Skeletal muscle cell (primary cell): ENCODE results near the gene BCL3.
"Not testable (repeated sequence)": the region's sequence is repeated elsewhere in the genome, so short reads cannot be mapped to it uniquely, and the experiment has no call there.

ENCODE experiments used
- DNase-seq: peaks from one replicate; pipeline ENCODE4 v3.0.0-alpha.2; 2010; ENCODE audit warnings: low read depth
- H3K4me3 ChIP-seq: 2 replicates; pipeline ENCODE4 v1.5.1; 2011; ENCODE audit warnings: low read depth, mild to moderate bottlenecking, control low read depth, low read length, moderate library complexity

Gene BCL3

DNA sequence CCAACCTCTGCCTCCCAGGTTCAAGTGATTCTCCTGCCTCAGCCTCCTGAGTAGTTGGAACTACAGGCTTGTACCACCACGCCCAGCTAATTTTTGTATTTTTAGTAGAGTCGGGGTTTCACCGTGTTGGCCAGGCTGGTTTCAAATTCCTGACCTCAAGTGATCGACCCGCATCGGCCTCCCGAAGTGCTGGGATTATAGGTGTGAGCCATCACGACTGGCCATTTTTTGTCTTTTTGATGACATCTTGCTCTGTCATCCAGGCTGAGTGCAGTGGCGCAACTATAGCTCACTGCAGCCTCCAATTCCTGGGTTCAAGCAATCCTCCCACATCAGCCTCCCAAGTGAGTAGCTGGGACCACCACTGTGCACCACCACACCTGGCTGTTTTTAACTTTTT, 28.1 kb upstream of the BCL3 start:
- not testable (repeated sequence) for DNase-seq, H3K4me3 ChIP-seq

DNA sequence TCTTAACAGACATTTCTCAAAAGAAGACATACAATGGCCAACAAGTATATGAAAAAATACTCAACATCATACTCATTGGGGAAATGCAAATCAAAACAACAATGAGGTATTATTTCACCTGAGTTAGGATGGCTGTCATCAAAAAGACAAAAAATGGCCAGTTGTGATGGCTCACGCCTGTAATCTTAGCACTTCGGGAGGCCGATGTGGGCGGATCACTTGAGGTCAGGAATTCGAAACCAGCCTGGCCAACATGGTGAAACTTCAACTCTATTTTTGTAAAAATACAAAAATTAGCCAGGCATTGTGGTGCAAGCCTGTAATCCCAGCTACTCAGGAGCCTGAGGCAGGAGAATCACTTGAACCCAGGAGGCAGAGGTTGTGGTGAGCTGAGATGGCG, 27.6 kb upstream of the BCL3 start:
- no peak overlapping the region for H3K4me3 ChIP-seq
- DNase-seq = no peak

DNA sequence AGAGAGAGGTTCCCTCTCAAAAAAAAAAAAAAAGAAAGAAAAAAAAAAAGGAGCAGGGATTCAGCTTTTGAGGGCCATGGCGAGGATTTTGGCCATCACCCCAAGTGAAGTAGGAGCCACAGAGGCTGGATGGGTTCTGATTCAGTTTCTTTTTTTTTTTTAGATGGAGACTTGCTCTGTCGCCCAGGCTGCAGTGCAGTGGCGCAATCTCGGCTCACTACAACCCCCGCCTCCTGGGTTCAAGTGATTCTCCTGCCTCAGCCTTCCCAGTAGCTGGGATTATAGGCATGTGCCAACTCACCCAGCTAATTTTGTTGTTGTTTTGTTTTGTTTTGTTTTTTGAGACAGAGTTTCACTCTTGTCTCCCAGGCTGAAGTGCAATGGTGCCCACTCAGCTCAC, 27.1 kb upstream of the BCL3 start:
- DNase-seq, H3K4me3 ChIP-seq: not testable (repeated sequence)

DNA sequence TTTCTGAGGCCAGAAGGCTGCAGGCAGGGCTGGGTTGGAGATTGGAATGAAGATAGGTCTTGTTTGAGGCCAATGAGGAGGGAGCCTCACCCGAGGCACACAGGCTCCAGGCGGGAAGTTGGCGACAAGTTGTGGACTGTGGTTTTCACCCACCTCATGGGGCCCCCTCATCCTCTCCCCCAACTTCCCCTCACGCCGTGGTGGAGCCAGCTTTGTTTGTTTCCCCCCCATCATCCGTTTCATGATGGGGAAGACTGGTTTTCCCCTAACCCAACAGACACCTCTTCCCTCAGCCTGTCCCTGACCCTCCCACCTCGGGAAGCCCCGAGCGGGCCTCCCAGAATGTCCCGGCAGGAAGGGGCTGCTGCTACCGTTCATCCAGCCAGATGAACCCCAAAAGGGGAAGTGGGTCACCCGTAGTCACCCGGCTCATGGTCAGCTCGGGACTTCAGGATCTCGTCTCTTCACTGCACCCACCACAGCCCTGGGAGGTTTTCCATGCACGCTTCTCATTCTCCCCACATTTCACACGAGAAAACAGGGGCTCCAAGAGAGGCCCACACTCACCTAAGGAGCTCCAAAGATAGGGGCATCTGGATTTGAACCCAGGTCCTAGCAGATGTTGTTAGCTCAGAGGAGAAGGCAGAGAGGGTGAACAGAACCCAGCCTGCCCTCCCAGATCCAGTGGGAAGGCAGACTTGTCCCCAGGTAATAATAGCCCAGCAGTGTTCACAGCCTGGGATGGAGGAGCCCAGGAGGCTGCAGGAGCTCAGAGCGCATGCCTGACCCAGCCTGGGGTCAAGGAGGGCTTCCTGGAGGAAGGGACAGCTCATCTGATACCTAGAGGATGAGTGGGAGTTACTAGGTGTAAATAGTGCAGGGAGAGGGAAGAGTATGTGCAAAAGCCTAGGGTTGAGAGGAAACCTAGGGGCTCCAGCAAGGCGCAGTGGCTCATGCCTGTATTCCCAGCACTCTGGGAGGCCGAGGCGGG, 26.1 kb upstream of the BCL3 start:
- no peak for DNase-seq
- H3K4me3 ChIP-seq = no peak overlapping the region

DNA sequence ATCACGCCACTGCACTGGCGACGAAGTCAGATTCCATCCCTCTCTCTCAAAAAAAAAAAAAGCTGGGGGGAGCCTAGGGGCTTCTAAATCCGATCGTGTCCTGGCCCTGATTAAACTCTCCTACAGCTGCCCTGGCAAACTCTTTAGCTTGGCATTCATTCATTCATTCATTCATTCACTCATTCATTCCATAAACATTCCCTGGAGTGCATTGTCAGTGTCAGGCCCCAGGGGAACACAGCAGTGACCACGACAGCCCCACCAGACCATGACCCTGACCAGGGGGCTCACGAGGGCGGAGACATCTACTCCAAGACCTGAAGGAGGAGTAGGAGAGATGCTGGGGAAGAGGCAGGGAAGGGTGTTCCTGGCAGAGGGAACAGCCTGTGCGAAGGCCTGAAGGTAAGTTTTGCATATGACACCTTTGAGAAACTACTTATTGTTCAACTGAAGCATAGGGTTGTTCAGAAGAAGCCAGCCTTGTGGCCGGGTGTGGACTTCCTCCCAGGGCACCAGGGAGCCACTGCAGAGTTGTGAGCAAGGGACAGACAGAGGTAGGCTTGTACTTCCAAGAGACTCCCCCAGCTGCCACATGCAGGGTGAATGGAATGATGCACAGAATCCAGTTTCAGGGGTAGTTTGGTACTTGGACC, 25.1 kb upstream of the BCL3 start:
- H3K4me3 ChIP-seq = no peak overlapping the region
- no peak for DNase-seq

DNA sequence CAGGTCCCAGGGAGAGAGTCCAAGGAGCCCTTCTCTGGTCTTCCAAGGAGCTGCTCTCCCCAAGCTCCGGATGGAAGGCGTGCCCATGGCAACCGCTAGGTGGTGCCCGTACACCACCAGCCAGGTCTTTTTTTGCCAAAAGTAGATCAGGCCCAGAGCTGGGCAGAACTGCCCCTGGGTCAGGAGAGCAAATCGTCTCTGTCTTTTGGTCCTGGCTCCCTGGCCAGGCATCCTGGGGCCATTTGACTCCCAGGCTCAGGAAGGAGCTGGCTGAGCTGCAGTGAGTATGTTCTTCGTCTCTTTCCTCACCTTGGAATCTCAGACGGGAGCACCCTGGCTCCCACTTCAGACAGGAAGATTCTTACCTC, 24.6 kb upstream of the BCL3 start:
- no peak for DNase-seq
- no peak overlapping the region for H3K4me3 ChIP-seq

DNA sequence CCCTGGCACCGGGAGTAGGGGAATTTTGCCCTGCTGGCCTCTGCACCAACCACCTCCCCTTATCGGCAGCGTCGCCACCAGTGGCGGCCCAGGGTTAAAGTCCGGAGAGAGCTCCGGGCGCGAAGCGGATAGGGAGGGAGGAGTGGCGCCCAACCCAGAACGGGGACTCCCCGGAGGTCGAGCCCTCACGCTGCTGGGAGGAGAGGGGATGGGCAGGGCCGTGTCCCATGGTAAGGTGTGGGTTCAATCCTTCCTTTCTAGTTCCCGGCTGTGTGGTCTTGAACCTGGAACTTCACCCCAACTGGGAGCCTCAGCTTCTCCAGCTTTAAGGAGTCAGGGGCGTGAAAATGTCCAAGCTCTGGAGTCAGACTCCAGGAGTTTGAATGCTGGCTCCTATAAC, 23.3 kb upstream of the BCL3 start:
- no peak for DNase-seq
- no peak overlapping the region for H3K4me3 ChIP-seq

DNA sequence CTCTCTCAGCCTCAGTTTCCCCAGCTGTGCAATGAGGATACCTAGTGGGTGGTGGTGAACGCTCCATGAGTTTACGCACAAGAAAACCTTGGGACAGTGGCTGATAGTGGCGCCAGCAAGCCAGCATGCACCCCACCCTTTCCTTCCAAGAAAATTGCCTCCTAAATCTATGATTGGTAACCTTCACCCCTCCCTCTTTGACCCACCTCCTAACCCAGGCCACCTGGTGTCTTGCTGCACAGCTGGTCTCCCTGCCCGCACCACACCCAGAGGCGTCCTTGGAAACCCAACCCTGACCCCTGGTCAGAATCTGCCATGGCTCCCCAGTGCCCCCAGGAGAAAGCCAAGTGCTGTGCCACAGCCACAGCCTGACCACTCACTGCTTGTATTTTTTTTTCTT, 22.8 kb upstream of the BCL3 start:
- H3K4me3 ChIP-seq = no peak overlapping the region
- DNase-seq = no peak

DNA sequence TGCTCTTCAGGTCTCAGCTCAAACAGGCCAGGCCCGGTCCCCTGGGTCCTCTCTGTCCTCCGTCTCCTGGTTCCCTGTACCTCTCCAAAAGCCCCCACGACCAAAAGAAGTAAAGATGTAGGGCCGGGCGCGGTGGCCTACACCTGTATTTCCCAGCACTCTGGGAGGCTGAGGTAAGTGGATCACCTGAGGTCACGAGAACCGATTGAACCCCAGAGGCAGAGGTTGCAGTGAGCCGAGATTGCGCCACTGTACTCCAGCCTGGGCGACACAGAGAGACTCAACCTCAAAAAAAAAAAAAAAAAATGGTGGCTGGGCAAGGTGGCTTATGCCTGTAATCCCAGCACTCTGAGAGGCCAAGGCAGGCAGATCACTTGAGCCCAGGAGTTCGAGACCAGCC, 22.0 kb upstream of the BCL3 start:
- no peak for DNase-seq
- no peak overlapping the region for H3K4me3 ChIP-seq

DNA sequence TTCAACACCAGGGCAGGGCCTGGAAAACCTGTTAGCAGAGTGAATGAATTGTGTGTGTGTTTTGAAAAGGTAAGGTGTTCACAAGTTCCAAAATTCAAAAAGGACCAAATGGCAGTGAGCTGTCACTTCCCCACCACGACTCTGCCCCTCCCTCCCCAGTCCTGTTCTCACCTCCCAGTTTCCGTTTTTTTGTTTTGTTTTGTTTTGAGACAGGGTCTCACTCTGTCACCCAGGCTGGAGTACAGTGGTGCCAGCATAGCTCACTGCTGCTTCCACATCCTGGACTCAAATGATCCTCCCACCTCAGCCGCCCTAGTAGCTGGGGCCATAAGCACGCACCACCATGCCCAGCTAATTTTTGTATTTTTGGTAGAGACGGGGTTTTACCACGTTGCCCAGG, 20.3 kb upstream of the BCL3 start:
- DNase-seq = no peak
- H3K4me3 ChIP-seq = no peak overlapping the region

DNA sequence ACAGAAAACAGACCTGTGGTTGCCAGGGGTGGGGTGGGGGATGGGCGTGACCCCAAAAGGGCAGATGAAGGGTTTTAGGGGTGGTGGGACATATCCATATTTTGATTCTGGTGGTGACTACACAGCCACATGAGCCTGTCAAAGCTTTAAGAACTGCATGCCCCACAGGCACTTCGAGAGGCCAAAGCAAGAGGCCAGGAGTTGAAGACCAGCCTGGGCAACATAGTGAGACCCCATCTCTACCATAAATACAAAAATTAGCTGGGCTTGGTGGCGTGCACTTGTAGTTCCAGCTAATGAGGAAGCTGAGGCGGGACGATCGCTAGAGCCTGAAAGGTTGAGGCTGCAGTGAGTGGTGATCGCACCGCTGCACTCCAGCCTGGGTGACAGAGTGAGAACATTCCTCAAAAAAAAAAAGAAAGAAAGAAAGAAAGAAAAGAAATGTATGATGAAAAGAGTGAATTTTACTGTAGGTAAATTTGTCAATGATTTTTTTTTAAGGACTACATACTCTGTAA, 18.9 kb upstream of the BCL3 start:
- H3K4me3 ChIP-seq = no peak overlapping the region

DNA sequence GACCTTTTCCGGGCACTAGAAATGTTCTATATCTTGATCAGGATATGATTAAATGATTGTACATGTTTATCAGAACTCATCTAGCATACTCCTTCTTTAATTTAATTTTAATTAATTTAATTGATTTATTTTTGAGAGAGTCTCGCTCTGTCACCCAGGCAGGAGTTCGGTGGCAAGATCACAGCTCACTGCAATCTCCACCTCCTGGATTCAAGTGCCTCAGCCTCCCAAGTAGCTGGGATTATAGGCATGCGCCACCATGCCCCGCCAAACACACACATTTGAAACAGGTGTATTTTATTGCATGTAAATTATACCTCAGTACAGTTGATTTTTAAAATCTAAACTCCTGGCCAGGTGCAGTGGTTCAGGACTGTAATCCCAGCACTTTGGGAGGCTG, 17.4 kb upstream of the BCL3 start:
- DNase-seq = no peak
- H3K4me3 ChIP-seq = no peak overlapping the region

More for the DNA sequence above, 18.9 kb upstream of the BCL3 start:
- DNase-seq = no peak

DNA sequence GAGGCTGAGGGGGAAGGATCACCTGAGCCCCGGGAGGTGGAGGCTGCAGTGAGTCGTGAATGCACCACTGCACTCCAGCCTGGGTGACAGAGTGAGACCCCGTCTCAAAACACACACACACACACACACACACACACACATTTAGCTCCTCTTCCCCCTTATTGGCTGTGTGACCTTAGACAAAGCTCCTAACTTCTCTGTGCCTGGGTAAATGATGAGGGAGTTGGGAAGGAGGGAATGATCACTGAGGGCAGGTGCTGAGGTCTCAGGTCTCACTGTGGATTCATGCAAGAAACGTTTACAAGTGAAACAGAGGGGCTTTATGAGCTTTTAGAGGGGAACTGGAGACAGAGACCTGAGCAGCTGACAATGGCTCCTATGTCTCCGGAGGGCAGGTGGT, 16.9 kb upstream of the BCL3 start:
- no peak for DNase-seq
- no peak overlapping the region for H3K4me3 ChIP-seq

DNA sequence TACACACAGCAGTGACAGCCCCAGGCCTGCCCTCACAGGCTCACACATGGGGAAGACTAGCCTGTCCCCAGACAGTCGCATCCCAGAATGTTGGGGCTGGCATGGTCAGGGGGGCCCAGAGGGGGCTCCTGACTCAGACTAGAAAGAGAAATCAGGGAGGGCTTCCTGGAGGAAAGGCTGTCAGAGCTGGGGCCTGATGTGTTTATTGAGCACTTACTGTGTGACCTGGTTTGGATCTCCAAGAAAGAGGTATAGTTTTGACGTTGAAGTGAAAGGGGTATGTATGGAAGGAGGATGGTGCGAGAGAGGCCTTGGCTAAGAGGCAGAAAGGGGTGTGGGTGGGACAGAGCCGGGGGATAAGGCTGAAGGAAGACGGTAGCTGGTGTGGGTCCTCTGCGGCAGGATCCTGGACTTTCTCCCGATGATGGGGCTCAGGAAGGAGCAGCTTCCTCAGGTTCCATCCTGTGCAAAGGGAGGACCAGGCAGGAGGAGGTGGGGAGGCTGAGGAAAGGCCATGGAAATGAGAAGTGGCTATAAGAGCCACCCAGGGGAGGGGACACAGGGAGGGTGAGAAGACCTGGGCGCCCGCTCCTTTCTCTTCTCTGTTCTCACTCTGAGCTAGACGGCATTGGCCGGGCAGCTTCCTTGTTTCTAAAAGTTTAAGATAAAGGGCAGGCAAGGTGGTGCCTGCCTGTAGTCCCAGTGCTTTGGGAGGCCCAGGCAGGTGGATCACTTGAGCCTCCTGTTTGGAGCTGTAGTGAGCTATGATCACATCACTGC, 16.1 kb upstream of the BCL3 start:
- H3K4me3 ChIP-seq = no peak overlapping the region
- no peak for DNase-seq

DNA sequence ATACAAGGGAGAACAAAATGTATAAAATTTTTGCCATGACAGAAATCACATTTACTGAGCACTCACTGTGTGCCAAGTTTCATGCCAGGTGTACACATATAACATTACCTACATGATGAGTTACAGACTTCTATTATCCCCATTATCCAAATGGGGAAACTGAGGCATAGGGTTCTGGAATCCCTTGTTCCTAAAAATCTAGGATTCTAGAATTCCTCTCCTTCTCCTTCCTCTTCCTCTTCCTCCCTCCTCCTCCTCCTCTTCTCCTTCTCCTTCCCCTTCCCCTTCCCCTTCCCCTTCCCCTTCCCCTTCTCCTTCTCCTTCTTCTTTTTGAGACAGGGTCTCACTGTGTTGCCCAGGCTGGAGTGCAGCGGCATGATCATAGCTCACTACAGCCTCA, 14.2 kb upstream of the BCL3 start:
- DNase-seq = no peak

DNA sequence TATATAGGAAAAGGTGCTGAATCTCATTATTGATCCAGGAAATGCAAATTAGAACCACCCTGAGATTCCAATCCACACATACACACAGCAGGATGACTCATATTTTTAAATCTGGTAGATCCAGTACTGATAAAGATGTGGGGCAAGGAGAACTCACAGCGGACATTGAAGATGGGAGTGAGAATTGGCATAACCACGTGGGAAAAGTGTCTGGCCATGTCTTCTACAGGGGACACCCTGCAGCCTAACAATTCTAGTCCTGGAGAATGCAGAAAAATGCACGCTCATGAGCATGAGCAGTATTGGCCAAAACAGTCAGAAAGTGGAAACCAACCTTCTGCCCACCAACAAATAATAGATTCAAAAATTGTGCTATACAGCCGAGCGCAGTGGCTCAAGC, 13.5 kb upstream of the BCL3 start:
- no peak for DNase-seq
- no peak overlapping the region for H3K4me3 ChIP-seq

More for the DNA sequence above, 14.2 kb upstream of the BCL3 start:
- no peak overlapping the region for H3K4me3 ChIP-seq

DNA sequence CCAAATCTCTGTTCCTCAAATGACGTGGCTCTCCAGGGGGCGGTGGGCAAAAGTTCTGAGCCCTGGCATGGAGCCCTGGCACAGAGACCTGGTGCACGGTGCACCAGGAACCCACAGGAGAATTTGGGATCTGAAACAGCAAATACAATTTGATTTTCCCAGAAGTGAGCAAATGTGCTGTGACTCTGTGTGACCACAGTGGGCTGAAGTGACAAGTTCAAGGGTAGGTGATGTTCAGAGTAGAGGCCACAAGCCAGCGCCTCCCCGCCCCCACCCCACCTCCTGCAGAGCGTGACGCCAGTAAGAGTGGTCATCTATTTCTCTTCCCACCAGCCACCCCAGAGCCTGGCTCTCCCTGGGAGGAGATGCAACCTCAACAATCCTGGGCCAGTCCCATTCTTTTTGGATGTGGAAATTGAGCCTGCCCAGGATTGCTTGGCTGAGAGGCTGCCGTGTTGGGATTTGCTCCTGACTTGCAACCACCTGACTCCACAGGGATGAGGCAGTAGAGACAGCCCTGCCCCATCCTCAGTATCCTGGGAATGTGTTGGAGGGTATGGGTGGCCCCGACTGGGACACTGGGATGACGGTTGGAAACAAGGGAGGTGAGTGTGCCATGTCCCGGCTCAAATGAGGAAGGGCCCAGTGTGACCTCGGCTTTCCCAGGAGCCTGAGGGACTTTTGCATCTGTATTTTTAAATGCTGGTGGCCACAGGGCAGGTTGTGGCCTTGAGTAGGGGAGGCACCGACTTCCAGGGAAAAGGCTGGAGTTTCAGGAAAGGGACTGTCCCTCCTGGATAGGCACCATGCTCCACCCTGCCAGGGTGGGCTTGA, 11.1 kb upstream of the BCL3 start:
- DNase-seq = peak; percentile 56
- H3K4me3 ChIP-seq = no peak overlapping the region

DNA sequence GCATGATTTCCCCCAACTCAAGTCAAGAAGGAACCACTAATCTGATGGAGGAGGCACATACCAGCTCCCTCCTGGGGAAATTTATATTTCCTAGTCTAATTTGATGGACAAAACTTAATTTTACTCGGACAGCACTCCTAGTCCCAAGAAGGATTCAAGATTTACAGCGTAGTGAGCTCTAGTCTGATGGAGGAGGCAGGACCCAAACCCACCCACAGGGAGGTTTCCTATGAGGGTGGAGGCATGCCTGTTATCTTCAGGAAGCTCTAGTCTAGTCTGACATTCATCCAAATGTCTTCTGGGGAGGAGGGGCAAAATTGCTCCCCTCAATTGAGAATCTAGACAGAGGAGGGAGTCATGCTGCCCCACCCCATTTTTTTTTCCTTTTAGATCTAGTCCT, 10.4 kb upstream of the BCL3 start:
- no peak for DNase-seq
- H3K4me3 ChIP-seq = no peak overlapping the region
